Measurements from ENCODE around the gene SORL1-AS1.

Gene SORL1-AS1

GRCh38 chr11:121459413-121460017 lies 6.7 kb upstream of the SORL1-AS1 start:
- DNase-seq (ENCODE audit: low read depth): no peak
- H3K4me3 ChIP-seq (ENCODE audit: low read depth, low read length): no peak overlapping the region
- TF ChIP-seq CTCF (IDR thresholded peaks at IDR 0.05; ENCODE audit: insufficient read depth, low read depth, low read length): no peak

GRCh38 chr11:121458551-121458950 lies 5.8 kb upstream of the SORL1-AS1 start:
- no peak for DNase-seq (ENCODE audit: low read depth)
- no peak for TF ChIP-seq CTCF (IDR thresholded peaks at IDR 0.05; ENCODE audit: insufficient read depth, low read depth, low read length)
- H3K4me3 ChIP-seq (ENCODE audit: low read depth, low read length): no peak overlapping the region

GRCh38 chr11:121456816-121457431 lies 4.2 kb upstream of the SORL1-AS1 start:
- no peak overlapping the region for H3K4me3 ChIP-seq (ENCODE audit: low read depth, low read length)
- TF ChIP-seq CTCF (IDR thresholded peaks at IDR 0.05; ENCODE audit: insufficient read depth, low read depth, low read length): no peak
- DNase-seq (ENCODE audit: low read depth): no peak

- TF ChIP-seq CTCF (IDR thresholded peaks at IDR 0.05; ENCODE audit: insufficient read depth, low read depth, low read length): no peak
- no peak for DNase-seq (ENCODE audit: low read depth)
- no peak overlapping the region for H3K4me3 ChIP-seq (ENCODE audit: low read depth, low read length)
These were observed 3.4 kb upstream of the SORL1-AS1 start for GRCh38 chr11:121456151-121456550.

GRCh38 chr11:121455115-121455514 lies 2.3 kb upstream of the SORL1-AS1 start:
- no peak overlapping the region for H3K4me3 ChIP-seq (ENCODE audit: low read depth, low read length)
- no peak for DNase-seq (ENCODE audit: low read depth)
- TF ChIP-seq CTCF (IDR thresholded peaks at IDR 0.05; ENCODE audit: insufficient read depth, low read depth, low read length): no peak

GRCh38 chr11:121453589-121454299 lies 977 bp upstream of the SORL1-AS1 start:
- no peak for TF ChIP-seq CTCF (IDR thresholded peaks at IDR 0.05; ENCODE audit: insufficient read depth, low read depth, low read length)
- no peak overlapping the region for H3K4me3 ChIP-seq (ENCODE audit: low read depth, low read length)
- no peak for DNase-seq (ENCODE audit: low read depth)
